Trophoblast cell (in vitro differentiated cells and primary cell): Measurements from ENCODE around the gene EPN2.

ENCODE experiments used
- DNase-seq, 2 donors: peaks; one replicate each; pipeline ENCODE4 v3.0.0-alpha.2; 2016
- H2AFZ ChIP-seq: 2 replicates; pipeline ENCODE4 v1.6.1; 2013; ENCODE audit warnings: low read length, moderate library complexity, mild to moderate bottlenecking; ENCODE audit not compliant: insufficient read depth, poor library complexity
- H2AK5ac ChIP-seq: 2 replicates; pipeline ENCODE4 v1.6.1; 2013; ENCODE audit warnings: mild to moderate bottlenecking, low read length
- H2BK120ac ChIP-seq: 2 replicates; pipeline ENCODE4 v1.6.1; 2013; ENCODE audit warnings: low read length, mild to moderate bottlenecking, moderate library complexity; ENCODE audit not compliant: insufficient read depth, poor library complexity
- H2BK12ac ChIP-seq: 2 replicates; pipeline ENCODE4 v1.6.1; 2013; ENCODE audit warnings: mild to moderate bottlenecking, low read length, moderate library complexity
- H2BK5ac ChIP-seq: 2 replicates; pipeline ENCODE4 v1.6.1; 2013; ENCODE audit warnings: low read length, low read depth, moderate library complexity, mild to moderate bottlenecking; ENCODE audit not compliant: poor library complexity
- H3K14ac ChIP-seq: 2 replicates; pipeline ENCODE4 v1.6.1; 2013; ENCODE audit warnings: mild to moderate bottlenecking, low read length
- H3K18ac ChIP-seq: 2 replicates; pipeline ENCODE4 v1.6.1; 2013; ENCODE audit warnings: mild to moderate bottlenecking, low read length
- H3K23ac ChIP-seq: 2 replicates; pipeline ENCODE4 v1.6.1; 2013; ENCODE audit warnings: low read length
- H3K27ac ChIP-seq: 2 replicates; pipeline ENCODE4 v1.5.1; 2013; ENCODE audit warnings: low read depth, mild to moderate bottlenecking, inconsistent platforms, low read length, moderate library complexity
- H3K27me3 ChIP-seq: 2 replicates; pipeline ENCODE4 v1.6.1; 2013; ENCODE audit warnings: inconsistent platforms, mild to moderate bottlenecking, low read length, moderate library complexity; ENCODE audit not compliant: insufficient read depth
- H3K36me3 ChIP-seq, 2 experiments: 1 replicate in 1 of 2; 2 replicates in 1 of 2; pipeline ENCODE4 v1.6.1; 2013; ENCODE audit warnings: low read length in 2 of 2, mild to moderate bottlenecking in 2 of 2, moderate library complexity in 1 of 2; ENCODE audit not compliant: insufficient read depth in 2 of 2, control insufficient read depth in 1 of 2
- H3K4ac ChIP-seq: 2 replicates; pipeline ENCODE4 v1.6.1; 2013; ENCODE audit warnings: low read depth, mild to moderate bottlenecking, low read length, moderate library complexity
- H3K4me1 ChIP-seq, 2 experiments: 1 replicate in 1 of 2; 2 replicates in 1 of 2; pipeline ENCODE4 v1.6.1; 2013; ENCODE audit warnings: low read length in 2 of 2, mild to moderate bottlenecking in 2 of 2, moderate library complexity in 1 of 2; ENCODE audit not compliant: insufficient read depth in 2 of 2, control insufficient read depth in 1 of 2
- H3K4me2 ChIP-seq: 2 replicates; pipeline ENCODE4 v1.6.1; 2013; ENCODE audit warnings: inconsistent platforms, mild to moderate bottlenecking, low read length, moderate library complexity
- H3K4me3 ChIP-seq: 2 replicates; pipeline ENCODE4 v1.5.1; 2013; ENCODE audit warnings: mild to moderate bottlenecking, low read depth, low read length, inconsistent platforms
- H3K79me1 ChIP-seq: one replicate; pipeline ENCODE4 v1.6.1; 2013; ENCODE audit warnings: low read length
- H3K79me2 ChIP-seq: 2 replicates; pipeline ENCODE4 v1.6.1; 2013; ENCODE audit warnings: low read length, mild to moderate bottlenecking; ENCODE audit not compliant: control insufficient read depth, insufficient read depth, poor library complexity
- H3K9ac ChIP-seq: 2 replicates; pipeline ENCODE4 v1.6.1; 2013; ENCODE audit warnings: mild to moderate bottlenecking, low read length
- H3K9me3 ChIP-seq: 2 replicates; pipeline ENCODE4 v1.6.1; 2013; ENCODE audit warnings: low read depth, mild to moderate bottlenecking, control low read depth, inconsistent platforms, low read length; ENCODE audit not compliant: insufficient read depth
- H4K12ac ChIP-seq: 2 replicates; pipeline ENCODE4 v1.6.1; 2013; ENCODE audit warnings: low read depth, mild to moderate bottlenecking, low read length, moderate library complexity
- H4K8ac ChIP-seq: 2 replicates; pipeline ENCODE4 v1.6.1; 2013; ENCODE audit warnings: low read depth, mild to moderate bottlenecking, low read length, moderate library complexity
- H4K91ac ChIP-seq: one replicate; pipeline ENCODE4 v1.6.1; 2013; ENCODE audit warnings: low read depth, mild to moderate bottlenecking, low read length, moderate library complexity
- WGBS: extraction: QIAGEN DNeasy Blood & Tissue Kit; methylation state at CpG from one replicate; pipeline ENCODE4 v1.1.7; 2013; ENCODE audit warnings: missing lambda C conversion rate; ENCODE audit not compliant: insufficient read length, insufficient coverage; ENCODE audit errors: extremely low coverage; 5-methylcytosine and 5-hydroxymethylcytosine counted together

The EPN2 gene

GRCh38 chr17:19372866-19373504, 135.8 kb downstream of the EPN2 start:
- H3K18ac ChIP-seq = no peak overlapping the region
- no CpG with 5 or more reads among the region's 8 CpGs for WGBS
- H4K91ac ChIP-seq = no peak overlapping the region
- H2AK5ac ChIP-seq = no peak overlapping the region
- no peak overlapping the region for H2BK12ac ChIP-seq
- no peak overlapping the region for H2AFZ ChIP-seq
- H3K9ac ChIP-seq = no peak overlapping the region
- H3K27me3 ChIP-seq = no peaks in the 10 kb centered on the region
- H3K4me2 ChIP-seq = no peak overlapping the region
- peaks cover 4% of the 10 kb centered on the region for H3K9me3 ChIP-seq
- no peak overlapping the region for H3K14ac ChIP-seq
- DNase-seq = no peak
- H3K79me1 ChIP-seq = peaks cover 6% of the 10 kb centered on the region
- peaks cover 0 to 6% of the 10 kb centered on the region in 2 experiments for H3K4me1 ChIP-seq
- no peak overlapping the region for H4K8ac ChIP-seq
- H3K79me2 ChIP-seq = peaks cover 2% of the 10 kb centered on the region
- H3K23ac ChIP-seq = no peak overlapping the region
- no peak overlapping the region for H2BK5ac ChIP-seq
- H2BK120ac ChIP-seq = no peak overlapping the region
- no peak overlapping the region for H3K4ac ChIP-seq
- no peaks in the 10 kb centered on the region for H3K36me3 ChIP-seq
- H3K4me3 ChIP-seq = no peak overlapping the region
- no peak overlapping the region for H3K27ac ChIP-seq
- no peak overlapping the region for H4K12ac ChIP-seq

GRCh38 chr17:19374136-19374535, 137.0 kb downstream of the EPN2 start:
- Histone ChIP-seq H2BK120ac (no peak overlapping the region), H3K4ac (no peak overlapping the region), H2AFZ (no peak overlapping the region), H2AK5ac (no peak overlapping the region), H3K18ac (no peak overlapping the region), H3K4me3 (no peak overlapping the region), H2BK12ac (no peak overlapping the region), H3K36me3 (peaks cover 0 to 1% of the 10 kb centered on the region in 2 experiments), H3K4me2 (no peak overlapping the region), H3K9ac (no peak overlapping the region), H3K14ac (no peak overlapping the region), H3K23ac (no peak overlapping the region), H3K27ac (no peak overlapping the region), H2BK5ac (no peak overlapping the region), H4K8ac (no peak overlapping the region), H3K79me1 (peaks cover 6% of the 10 kb centered on the region), H4K12ac (no peak overlapping the region), H3K9me3 (peaks cover 4% of the 10 kb centered on the region), H3K27me3 (no peaks in the 10 kb centered on the region), H3K79me2 (peaks cover 9% of the 10 kb centered on the region), H3K4me1 (peaks cover 3 to 9% of the 10 kb centered on the region in 2 experiments), H4K91ac (no peak overlapping the region)
- DNase-seq = no peak
- no CpG with 5 or more reads among the region's 5 CpGs for WGBS

- Histone ChIP-seq H3K18ac (no peak overlapping the region), H3K4ac (no peak overlapping the region), H3K9ac (no peak overlapping the region), H3K14ac (no peak overlapping the region), H2BK120ac (no peak overlapping the region), H2BK5ac (no peak overlapping the region), H2BK12ac (no peak overlapping the region), H3K79me1 (peaks cover 6% of the 10 kb centered on the region), H2AK5ac (no peak overlapping the region), H3K27ac (no peak overlapping the region), H3K36me3 (peaks cover 9 to 15% of the 10 kb centered on the region in 2 experiments), H3K4me1 (peaks cover 7% of the 10 kb centered on the region in 2 experiments), H4K8ac (no peak overlapping the region), H3K27me3 (no peaks in the 10 kb centered on the region), H4K91ac (no peak overlapping the region), H4K12ac (no peak overlapping the region), H3K4me3 (no peak overlapping the region), H3K79me2 (peaks cover 9% of the 10 kb centered on the region), H3K23ac (no peak overlapping the region), H2AFZ (no peak overlapping the region), H3K9me3 (peaks cover 4% of the 10 kb centered on the region), H3K4me2 (no peak overlapping the region)
- DNase-seq = no peak
- WGBS = no CpG with 5 or more reads among the region's 1 CpG
Measured at GRCh38 chr17:19375732-19376131, 138.6 kb downstream of the EPN2 start.

- no CpG with 5 or more reads among the region's 2 CpGs for WGBS
- H4K91ac ChIP-seq = no peak overlapping the region
- no peak overlapping the region for H3K14ac ChIP-seq
- H3K27ac ChIP-seq = no peak overlapping the region
- H4K12ac ChIP-seq = no peak overlapping the region
- H3K79me1 ChIP-seq = peaks cover 6% of the 10 kb centered on the region
- peaks cover 20 to 26% of the 10 kb centered on the region in 2 experiments for H3K36me3 ChIP-seq
- no peak overlapping the region for H3K4ac ChIP-seq
- no peak overlapping the region for H2BK120ac ChIP-seq
- H3K27me3 ChIP-seq = no peaks in the 10 kb centered on the region
- H3K23ac ChIP-seq = no peak overlapping the region
- no peak overlapping the region for H2AFZ ChIP-seq
- H3K4me3 ChIP-seq = no peak overlapping the region
- H4K8ac ChIP-seq = no peak overlapping the region
- H3K9ac ChIP-seq = no peak overlapping the region
- no peak overlapping the region for H2BK5ac ChIP-seq
- peak overlapping the region; percentile 73 for H3K4me2 ChIP-seq
- H3K9me3 ChIP-seq = no peaks in the 10 kb centered on the region
- H2BK12ac ChIP-seq = no peak overlapping the region
- peak; percentile 15 to 59 for DNase-seq
- peaks cover 9% of the 10 kb centered on the region for H3K79me2 ChIP-seq
- no peak overlapping the region for H3K18ac ChIP-seq
- H2AK5ac ChIP-seq = no peak overlapping the region
- H3K4me1 ChIP-seq = peaks cover 6 to 7% of the 10 kb centered on the region in 2 experiments
Measured at GRCh38 chr17:19376811-19377210, 139.6 kb downstream of the EPN2 start.
